GM12892 (cell line): Measurements from ENCODE around the gene PROB1.

Experiments used
- POLR2AphosphoS5 ChIP-seq: IDR thresholded peaks from 2 replicates; pipeline ENCODE4 v1.6.1; 2011; ENCODE audit warnings: low read depth, low read length, control low read depth
- TAF1 ChIP-seq: IDR thresholded peaks from 2 replicates; pipeline ENCODE4 v1.6.1; 2011; ENCODE audit warnings: low read depth, mild to moderate bottlenecking, control low read depth, low read length, borderline replicate concordance

DNA sequence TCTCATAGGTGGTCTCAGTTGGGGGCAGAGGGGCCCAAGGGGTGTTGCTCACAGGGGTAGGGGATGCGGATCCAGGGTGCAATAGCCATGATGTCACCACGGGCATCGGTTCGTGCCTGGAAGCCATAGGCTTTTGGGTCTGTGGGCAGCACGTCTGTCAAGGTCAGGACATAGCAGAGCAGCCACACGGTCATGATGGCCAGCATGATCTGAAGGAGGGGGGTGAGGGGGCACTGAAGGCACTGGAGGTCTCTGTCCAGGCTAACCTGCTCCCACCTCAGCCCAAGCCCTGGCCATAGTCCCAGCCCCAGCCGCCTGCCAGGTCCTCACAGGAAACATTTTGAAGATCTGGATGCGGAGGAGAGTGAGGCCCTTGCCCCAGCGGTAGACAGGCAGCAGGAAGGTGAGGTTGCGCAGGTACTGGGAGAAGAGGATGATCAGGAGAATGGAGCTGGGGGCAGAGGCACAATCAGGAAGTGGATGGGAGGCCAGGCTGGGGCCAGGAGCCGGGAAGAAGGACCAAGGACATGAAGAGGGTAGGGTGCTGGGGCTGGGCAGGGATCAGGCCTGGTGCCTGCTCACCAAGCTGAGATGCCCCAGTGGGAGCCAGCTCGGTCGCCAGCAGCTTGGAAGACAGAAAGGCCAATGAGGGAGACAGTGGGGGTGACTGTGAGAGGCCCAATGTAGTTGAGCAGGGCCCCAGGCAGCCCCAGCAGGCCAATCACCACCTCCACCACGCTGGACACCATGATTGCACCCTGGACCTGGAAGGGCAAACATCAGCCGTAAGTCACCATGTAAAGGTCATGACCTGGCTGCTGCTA lies 15.1 kb downstream of the PROB1 start:
- TF ChIP-seq TAF1, result no peak
- TF ChIP-seq POLR2AphosphoS5, result no peak
